Spleen (tissue), 7 donors: ENCODE measurements around the gene LGMN.
A peak's percentile ranks its signal among the peaks of the same experiment; 100 is the strongest.
"Not testable (repeated sequence)": the region's sequence is repeated elsewhere in the genome, so short reads cannot be mapped to it uniquely, and the experiment has no call there.

Experiments
- POLR2A ChIP-seq, 3 donors: fragments of 450-650 bp; IDR thresholded peaks; one replicate each; pipeline ENCODE4 v1.5.1; 2017; ENCODE audit warnings: antibody characterized with exemption in 3 of 3, mild to moderate bottlenecking in 1 of 3
- POLR2AphosphoS5 ChIP-seq, 3 donors: sonication (generic); formaldehyde crosslinking; IDR thresholded peaks; one replicate each; pipeline ENCODE4 v1.5.1; 2017; ENCODE audit warnings: antibody characterized with exemption in 3 of 3
- TF ChIP-seq, protein P1 (sequence below), 11 experiments: fragments of 200-600 bp in 7 of 11; fragments of 450-650 bp in 4 of 11; sonication (generic) in 4 of 11; IDR thresholded peaks in 8 of 11; conservative IDR thresholded peaks in 3 of 11; 1 replicate in 7 of 11; 2 replicates in 4 of 11; pipeline versions ENCODE4 v1.4.0 to v1.8.0; 2016 to 2021; ENCODE audit warnings: antibody characterized with exemption in 11 of 11, inconsistent platforms in 4 of 11, mild to moderate bottlenecking in 1 of 11
- donor health status: DM: no; HTN: no; CAD: no; lungs with moderate emphysema.
- donor health status: DM: no; HTN: no; CAD: no.
- donor health status: DM: no; HTN: no; CAD: no.

GRCh38 chr14:92750222-92750728, 1.8 kb upstream of the LGMN start:
- TF ChIP-seq, protein P1, sequence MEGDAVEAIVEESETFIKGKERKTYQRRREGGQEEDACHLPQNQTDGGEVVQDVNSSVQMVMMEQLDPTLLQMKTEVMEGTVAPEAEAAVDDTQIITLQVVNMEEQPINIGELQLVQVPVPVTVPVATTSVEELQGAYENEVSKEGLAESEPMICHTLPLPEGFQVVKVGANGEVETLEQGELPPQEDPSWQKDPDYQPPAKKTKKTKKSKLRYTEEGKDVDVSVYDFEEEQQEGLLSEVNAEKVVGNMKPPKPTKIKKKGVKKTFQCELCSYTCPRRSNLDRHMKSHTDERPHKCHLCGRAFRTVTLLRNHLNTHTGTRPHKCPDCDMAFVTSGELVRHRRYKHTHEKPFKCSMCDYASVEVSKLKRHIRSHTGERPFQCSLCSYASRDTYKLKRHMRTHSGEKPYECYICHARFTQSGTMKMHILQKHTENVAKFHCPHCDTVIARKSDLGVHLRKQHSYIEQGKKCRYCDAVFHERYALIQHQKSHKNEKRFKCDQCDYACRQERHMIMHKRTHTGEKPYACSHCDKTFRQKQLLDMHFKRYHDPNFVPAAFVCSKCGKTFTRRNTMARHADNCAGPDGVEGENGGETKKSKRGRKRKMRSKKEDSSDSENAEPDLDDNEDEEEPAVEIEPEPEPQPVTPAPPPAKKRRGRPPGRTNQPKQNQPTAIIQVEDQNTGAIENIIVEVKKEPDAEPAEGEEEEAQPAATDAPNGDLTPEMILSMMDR (IDR thresholded peaks at IDR 0.05 in 8 of 11, conservative IDR thresholded peaks at IDR 0.05 in 3 of 11): not testable (repeated sequence)
- TF ChIP-seq POLR2AphosphoS5 (IDR thresholded peaks at IDR 0.05) (peak in 2 of 3 donors; percentile 54 to 96), POLR2A (IDR thresholded peaks at IDR 0.05) (peak in 2 of 3 donors; percentile 29 to 54)
